Muscle of leg (tissue), 11 donors: ENCODE measurements around the gene TXNL1. TPM values are rescaled to one million over a fixed set of nuclear protein-coding genes. Genes with fewer than 3 reads are reported as not detected.
"Not testable (repeated sequence)": the region's sequence is repeated elsewhere in the genome, so short reads cannot be mapped to it uniquely, and the experiment has no call there.

Experiments
- DNase-seq: peaks from one replicate; pipeline ENCODE4 v3.0.0; 2013
- H3K27ac ChIP-seq: one replicate; pipeline ENCODE4 v1.5.1; 2013; ENCODE audit warnings: mild to moderate bottlenecking, low read length, control low read depth
- H3K27me3 ChIP-seq: one replicate; pipeline ENCODE4 v1.6.1; 2013; ENCODE audit warnings: low read length; ENCODE audit not compliant: control insufficient read depth, insufficient read depth
- H3K36me3 ChIP-seq: one replicate; pipeline ENCODE4 v1.6.1; 2013; ENCODE audit warnings: low read length; ENCODE audit not compliant: control insufficient read depth, insufficient read depth
- H3K4me1 ChIP-seq: one replicate; pipeline ENCODE4 v1.6.1; 2013; ENCODE audit warnings: low read length; ENCODE audit not compliant: control insufficient read depth, insufficient read depth
- H3K4me3 ChIP-seq: one replicate; pipeline ENCODE4 v1.5.1; 2013; ENCODE audit warnings: low read length, control low read depth
- H3K9me3 ChIP-seq: replicated peaks from 2 replicates; pipeline ENCODE4 v1.6.1; 2013; ENCODE audit warnings: low read depth, low read length; ENCODE audit not compliant: control insufficient read depth
- WGBS: methylation state at CpG from one replicate; pipeline ENCODE4 v1.1.5; 2013; ENCODE audit warnings: missing lambda C conversion rate; ENCODE audit not compliant: insufficient coverage; 5-methylcytosine and 5-hydroxymethylcytosine counted together
- polyA plus RNA-seq, 8 donors: library from polyadenylated mRNA; unstranded; fragments of 120-200 nt; gene quantifications; one replicate each; pipeline versions ENCODE4 v1.2.1 to v1.2.3, GENCODE V29; 2013; ENCODE audit warnings: inconsistent platforms in 1 of 8, low replicate concordance in 1 of 8; ENCODE audit not compliant: insufficient read length in 8 of 8, insufficient read depth in 1 of 8
- total RNA-seq: library from RNA; stranded (reverse); fragments of 120-200 nt; gene quantifications from one replicate; pipeline ENCODE4 v1.2.4, GENCODE V29; 2013

The TXNL1 gene
- total and polyA plus RNA-seq, 9 donors, result 54.6 to 125 (median 103) TPM

GRCh38 chr18:56662063-56662408 is 23.6 kb upstream of the TXNL1 start:
- DNase-seq, result no peak
- Histone ChIP-seq H3K4me3 (no peak overlapping the region), H3K36me3 (no peaks in the 10 kb centered on the region), H3K27ac (no peak overlapping the region), H3K4me1 (no peaks in the 10 kb centered on the region), H3K27me3 (no peaks in the 10 kb centered on the region), H3K9me3 (no peaks in the 10 kb centered on the region)
- 0% methylated on average over 1 of the region's 4 CpGs for WGBS

- peak; percentile 18 for DNase-seq
- WGBS, result no CpG with 5 or more reads among the region's 2 CpGs
- Histone ChIP-seq H3K4me1 (no peaks in the 10 kb centered on the region), H3K4me3 (no peak overlapping the region), H3K9me3 (no peaks in the 10 kb centered on the region), H3K27ac (no peak overlapping the region), H3K36me3 (no peaks in the 10 kb centered on the region), H3K27me3 (no peaks in the 10 kb centered on the region)
These were observed 23.1 kb upstream of the TXNL1 start for GRCh38 chr18:56661360-56662062.

GRCh38 chr18:56660655-56661054 is 22.3 kb upstream of the TXNL1 start:
- Histone ChIP-seq H3K27me3 (no peaks in the 10 kb centered on the region), H3K9me3 (no peaks in the 10 kb centered on the region), H3K4me1 (no peaks in the 10 kb centered on the region), H3K36me3 (no peaks in the 10 kb centered on the region), H3K27ac (no peak overlapping the region), H3K4me3 (no peak overlapping the region)
- WGBS, result 100% methylated on average over 1 of the region's 1 CpG
- no peak for DNase-seq

- Histone ChIP-seq H3K36me3 (no peaks in the 10 kb centered on the region), H3K4me3 (no peak overlapping the region), H3K27ac (no peak overlapping the region), H3K9me3 (no peaks in the 10 kb centered on the region), H3K27me3 (no peaks in the 10 kb centered on the region), H3K4me1 (no peaks in the 10 kb centered on the region)
- no CpG with 5 or more reads among the region's 4 CpGs for WGBS
- DNase-seq, result no peak
These were observed 20.7 kb upstream of the TXNL1 start for GRCh38 chr18:56659111-56659510.

- no peak for DNase-seq
- no peaks in the 10 kb centered on the region for H3K27me3 ChIP-seq
- H3K9me3 ChIP-seq, result no peaks in the 10 kb centered on the region
- H3K4me3 ChIP-seq, result no peak overlapping the region
- no peaks in the 10 kb centered on the region for H3K36me3 ChIP-seq
- 89% methylated on average over 1 of the region's 2 CpGs for WGBS
- H3K27ac ChIP-seq, result no peak overlapping the region
- no peaks in the 10 kb centered on the region for H3K4me1 ChIP-seq
These were observed 19.9 kb upstream of the TXNL1 start for GRCh38 chr18:56658261-56658660.

GRCh38 chr18:56654280-56654679 is 15.9 kb upstream of the TXNL1 start:
- H3K27ac ChIP-seq, DNase-seq, H3K36me3 ChIP-seq, H3K9me3 ChIP-seq, H3K27me3 ChIP-seq, H3K4me3 ChIP-seq, H3K4me1 ChIP-seq: not testable (repeated sequence)
- 91% methylated on average over 4 of the region's 7 CpGs for whole genome bisulfite sequencing

- H3K9me3 ChIP-seq, result no peaks in the 10 kb centered on the region
- H3K4me3 ChIP-seq, result no peak overlapping the region
- no peak overlapping the region for H3K27ac ChIP-seq
- no peaks in the 10 kb centered on the region for H3K36me3 ChIP-seq
- no CpG with 5 or more reads among the region's 4 CpGs for WGBS
- DNase-seq, result no peak
- no peaks in the 10 kb centered on the region for H3K27me3 ChIP-seq
- peaks cover 7% of the 10 kb centered on the region for H3K4me1 ChIP-seq
These were observed 14.4 kb upstream of the TXNL1 start for GRCh38 chr18:56652802-56653201.

GRCh38 chr18:56651771-56652092 is 13.3 kb upstream of the TXNL1 start:
- no peaks in the 10 kb centered on the region for H3K9me3 ChIP-seq
- no peaks in the 10 kb centered on the region for H3K36me3 ChIP-seq
- WGBS, result 7% methylated on average over 2 of the region's 5 CpGs
- peaks cover 7% of the 10 kb centered on the region for H3K4me1 ChIP-seq
- peak overlapping the region; percentile 87 for H3K27ac ChIP-seq
- H3K27me3 ChIP-seq, result no peaks in the 10 kb centered on the region
- no peak for DNase-seq
- peak overlapping the region; percentile 94 for H3K4me3 ChIP-seq

- Histone ChIP-seq H3K9me3 (no peaks in the 10 kb centered on the region), H3K4me1 (peaks cover 7% of the 10 kb centered on the region), H3K4me3 (peak within 1 kb of the TSS; percentile 94), H3K27me3 (no peaks in the 10 kb centered on the region), H3K36me3 (no peaks in the 10 kb centered on the region), H3K27ac (peak within 1 kb of the TSS; percentile 87)
- WGBS, result 0% methylated on average over 36 of the region's 47 CpGs
- peak; percentile 99 for DNase-seq
These were observed 12.8 kb upstream of the TXNL1 start, which contains the start of gene WDR7 for GRCh38 chr18:56650944-56651770. Gene WDR7 (plus strand): TSS chr18:56651359. CDS start chr18:56672516, 21,157 bp downstream.

GRCh38 chr18:56649996-56650395 is 11.6 kb upstream of the TXNL1 start:
- no peak for DNase-seq
- no CpG with 5 or more reads among the region's 1 CpG for WGBS
- H3K4me3 ChIP-seq, result no peak overlapping the region
- H3K27ac ChIP-seq, result no peak overlapping the region
- H3K27me3 ChIP-seq, result no peaks in the 10 kb centered on the region
- H3K4me1 ChIP-seq, result peaks cover 7% of the 10 kb centered on the region
- H3K9me3 ChIP-seq, result no peaks in the 10 kb centered on the region
- no peaks in the 10 kb centered on the region for H3K36me3 ChIP-seq
